B cell (primary cell): Measurements from ENCODE around the gene GCNT2. TPM values are rescaled to one million over a fixed set of nuclear protein-coding genes. Genes with fewer than 3 reads are reported as not detected.

Source experiments
- ATAC-seq: fragments of 200-7000 bp; cut with Tn5 transposase; one replicate; pipeline ENCODE4 v1.10.0; 2021; ENCODE audit warnings: low read depth, mild to moderate bottlenecking, moderate number of reproducible peaks, moderate library complexity
- CTCF ChIA-PET: fragments of 350-600 bp; sonication (Branson Sonifier 250); formaldehyde crosslinking; loops from one replicate; lab custom pipeline; 2021; ENCODE audit warnings: antibody characterized with exemption, inconsistent platforms; lab: Charles Lee
- POLR2A ChIA-PET: fragments of 350-600 bp; sonication (Branson Sonifier 250); formaldehyde crosslinking; loops from one replicate; lab custom pipeline; 2021; ENCODE audit warnings: antibody characterized with exemption; lab: Charles Lee
- DNase-seq: peaks from one replicate; pipeline ENCODE4 v3.0.0; 2013
- H2AFZ ChIP-seq: 2 replicates; pipeline ENCODE4 v1.6.1; 2012; ENCODE audit warnings: mild to moderate bottlenecking, low read depth, low read length; ENCODE audit not compliant: insufficient read depth, poor library complexity, severe bottlenecking
- H3K27ac ChIP-seq, 2 donors: 1 replicate in 1 of 2; 2 replicates in 1 of 2; pipeline ENCODE4 v1.5.1; 2012 to 2013; ENCODE audit warnings: low read length in 2 of 2, mild to moderate bottlenecking in 2 of 2, moderate library complexity in 1 of 2
- H3K27me3 ChIP-seq, 4 experiments: fragments of 200-600 bp in 1 of 4; sonication (generic) in 1 of 4; replicated peaks in 1 of 4; 1 replicate in 2 of 4; 2 replicates in 2 of 4; pipeline versions ENCODE4 v1.6.1 to v1.7.0; 2013 to 2016; ENCODE audit warnings: low read length in 3 of 4, mild to moderate bottlenecking in 2 of 4, mixed read lengths in 1 of 4, moderate library complexity in 1 of 4; ENCODE audit not compliant: insufficient read depth in 4 of 4, control insufficient read depth in 3 of 4; ENCODE audit errors: control extremely low read depth in 1 of 4
- H3K36me3 ChIP-seq, 2 experiments: replicated peaks in 1 of 2; 1 replicate in 1 of 2; 2 replicates in 1 of 2; pipeline versions ENCODE4 v1.6.1 to v1.7.1; 2013; ENCODE audit warnings: low read length in 1 of 2; ENCODE audit not compliant: insufficient read depth in 2 of 2, control insufficient read depth in 1 of 2; ENCODE audit errors: control extremely low read depth in 1 of 2, extremely low read depth in 1 of 2
- H3K4me1 ChIP-seq, 2 donors: fragments of 200-600 bp in 1 of 2; sonication (generic) in 1 of 2; 1 replicate in 1 of 2; 2 replicates in 1 of 2; pipeline versions ENCODE4 v1.5.1 to v1.6.1; 2013 to 2017; ENCODE audit warnings: low read length in 2 of 2; ENCODE audit not compliant: control insufficient read depth in 2 of 2, insufficient read depth in 2 of 2
- H3K4me2 ChIP-seq: replicated peaks from 2 replicates; pipeline ENCODE3; 2012; ENCODE audit warnings: mild to moderate bottlenecking, low read depth, low read length; ENCODE audit not compliant: poor library complexity, severe bottlenecking
- H3K4me3 ChIP-seq, 5 experiments: fragments of 200-600 bp in 1 of 5; sonication (generic) in 1 of 5; 1 replicate in 3 of 5; 2 replicates in 2 of 5; pipeline versions ENCODE4 v1.5.1 to v1.7.0; 2011 to 2016; ENCODE audit warnings: low read length in 4 of 5, mild to moderate bottlenecking in 4 of 5, low read depth in 2 of 5, control low read depth in 1 of 5, moderate library complexity in 1 of 5; ENCODE audit not compliant: insufficient read depth in 1 of 5; ENCODE audit errors: control extremely low read depth in 1 of 5, extremely low read depth in 1 of 5
- H3K79me2 ChIP-seq: fragments of 200-600 bp; sonication (generic); one replicate; pipeline ENCODE4 v1.6.0; 2016; ENCODE audit warnings: low read length; ENCODE audit not compliant: control insufficient read depth, insufficient read depth
- H3K9ac ChIP-seq: fragments of 200-600 bp; sonication (generic); 2 replicates; pipeline ENCODE4 v1.6.1; 2017; ENCODE audit warnings: mild to moderate bottlenecking, low read length, moderate library complexity
- H3K9me3 ChIP-seq, 3 donors: one replicate each; pipeline versions ENCODE4 v1.6.1 to v1.7.1; 2013; ENCODE audit warnings: low read length in 2 of 3; ENCODE audit not compliant: control insufficient read depth in 2 of 3, insufficient read depth in 1 of 3; ENCODE audit errors: control extremely low read depth in 1 of 3
- H4K20me1 ChIP-seq: 2 replicates; pipeline ENCODE4 v1.6.0; 2012; ENCODE audit warnings: mild to moderate bottlenecking, low read length; ENCODE audit not compliant: insufficient read depth, control insufficient read depth, poor library complexity, severe bottlenecking
- H3K27ac Mint-ChIP-seq: one replicate; pipeline ENCODE4 v1.8.0; 2021; ENCODE audit warnings: mixed read lengths
- H3K27me3 Mint-ChIP-seq: one replicate; pipeline ENCODE4 v1.8.0; 2021; ENCODE audit warnings: mixed read lengths
- H3K4me1 Mint-ChIP-seq: one replicate; pipeline ENCODE4 v1.8.0; 2021; ENCODE audit warnings: mixed read lengths
- H3K4me3 Mint-ChIP-seq: one replicate; pipeline ENCODE4 v1.8.0; 2021; ENCODE audit warnings: mixed read lengths
- H3K9me3 Mint-ChIP-seq: one replicate; pipeline ENCODE4 v1.8.0; 2022; ENCODE audit warnings: mixed read lengths; ENCODE audit not compliant: insufficient read depth
- CTCF ChIP-seq: fragments of 200-600 bp; IDR thresholded peaks from one replicate; pipeline ENCODE4 v1.8.0; 2022; ENCODE audit warnings: antibody characterized with exemption, mild to moderate bottlenecking
- EZH2 ChIP-seq: IDR thresholded peaks from 2 replicates; pipeline ENCODE4 v1.6.1; 2012; ENCODE audit warnings: borderline replicate concordance, low read depth, mild to moderate bottlenecking, moderate library complexity, low read length; ENCODE audit not compliant: insufficient read depth, poor library complexity, severe bottlenecking
- WGBS: methylation state at CpG from one replicate; pipeline ENCODE4 v1.1.5; 2013; ENCODE audit warnings: missing lambda C conversion rate; ENCODE audit not compliant: insufficient coverage; 5-methylcytosine and 5-hydroxymethylcytosine counted together
- intact Hi-C: fragments of 100-400 bp; cut with micrococcal nuclease; formaldehyde crosslinking; loops from one replicate; pipeline ENCODE4 v1.10.0; 2022
- polyA plus RNA-seq: library from polyadenylated mRNA; depleted of rRNA; stranded (reverse); fragments of >200 nt; gene quantifications from 2 replicates; pipeline ENCODE4 v1.2.3, GENCODE V29; 2012
- total RNA-seq, 2 donors: library from RNA; stranded (reverse); fragments of 120-200 nt in 1 of 2; gene quantifications; 1 replicate in 1 of 2; 2 replicates in 1 of 2; pipeline versions ENCODE4 v1.2.3 to v1.2.4, GENCODE V29; 2013 to 2022

The GCNT2 gene
- total and polyA plus RNA-seq, 2 donors (not counting 1 experiment from before 2014, with no cell fraction given) = 6.8 to 32.1 TPM

GRCh38 chr6:10587656-10588406 is 66.7 kb downstream of the GCNT2 start:
- Histone ChIP-seq H3K4me2 (no peak overlapping the region), H3K9me3 (no peaks in the 10 kb centered on the region), H3K27ac (no peak overlapping the region), H3K4me1 (peaks cover 6 to 11% of the 10 kb centered on the region in 2 donors), H2AFZ (no peak overlapping the region), H4K20me1 (peaks cover 44% of the 10 kb centered on the region), H3K4me3 (no peak overlapping the region), H3K36me3 (no peaks in the 10 kb centered on the region), H3K79me2 (peaks cover 59% of the 10 kb centered on the region), H3K9ac (no peak overlapping the region), H3K27me3 (no peaks in the 10 kb centered on the region)
- H3K4me3 Mint-ChIP-seq = no peak overlapping the region
- H3K9me3 Mint-ChIP-seq = no peaks in the 10 kb centered on the region
- CTCF ChIA-PET = no interaction called here
- intact Hi-C loops = no loop called here
- TF ChIP-seq CTCF = no peak
- no peak for TF ChIP-seq EZH2
- H3K27ac Mint-ChIP-seq = no peak overlapping the region
- ATAC-seq = no peak
- DNase-seq = no peak
- POLR2A ChIA-PET = no interaction called here
- no peaks in the 10 kb centered on the region for H3K27me3 Mint-ChIP-seq
- peaks cover 16% of the 10 kb centered on the region for H3K4me1 Mint-ChIP-seq
- 44% methylated on average over 10 of the region's 14 CpGs for WGBS

- TF ChIP-seq CTCF (no peak), EZH2 (no peak)
- Mint-ChIP-seq H3K27ac (no peak overlapping the region), H3K27me3 (no peaks in the 10 kb centered on the region), H3K9me3 (no peaks in the 10 kb centered on the region), H3K4me3 (no peak overlapping the region), H3K4me1 (peaks cover 22% of the 10 kb centered on the region)
- DNase-seq (no peak), ATAC-seq (no peak)
- WGBS = 95% methylated on average over 7 of the region's 7 CpGs
- ChIA-PET CTCF (no interaction called here), POLR2A (no interaction called here)
- no peak overlapping the region for H3K9ac ChIP-seq
- H3K79me2 ChIP-seq = peaks cover 54% of the 10 kb centered on the region
- no peak overlapping the region for H2AFZ ChIP-seq
- intact Hi-C loops = no loop called here
- no peak overlapping the region for H3K4me3 ChIP-seq
- H4K20me1 ChIP-seq = peaks cover 41% of the 10 kb centered on the region
- no peak overlapping the region for H3K27ac ChIP-seq
- no peaks in the 10 kb centered on the region for H3K36me3 ChIP-seq
- H3K27me3 ChIP-seq = no peaks in the 10 kb centered on the region
- H3K4me2 ChIP-seq = no peak overlapping the region
- H3K9me3 ChIP-seq = no peaks in the 10 kb centered on the region
- peaks cover 6 to 11% of the 10 kb centered on the region in 2 donors for H3K4me1 ChIP-seq
These were observed 67.6 kb downstream of the GCNT2 start for GRCh38 chr6:10588562-10589428.
